Muscle of arm (tissue), 12 donors: ENCODE data around the gene IKZF1. TPM values are rescaled to one million over a fixed set of nuclear protein-coding genes. Genes with fewer than 3 reads are reported as not detected.
"Not testable (repeated sequence)": the region's sequence is repeated elsewhere in the genome, so short reads cannot be mapped to it uniquely, and the experiment has no call there.

Experiments
- DNase-seq: peaks from one replicate; pipeline ENCODE4 v3.0.0-alpha.2; 2013
- polyA plus RNA-seq, 12 donors: library from polyadenylated mRNA; unstranded; fragments of 120-200 nt; gene quantifications; one replicate each; pipeline ENCODE4 v1.2.1, GENCODE V29; 2013; ENCODE audit not compliant: insufficient read length in 12 of 12

Gene IKZF1
- polyA plus RNA-seq, 12 donors: 0.98 to 7.8 (median 1.4) TPM; not detected in 1

- DNase-seq: no peak
Measured at GRCh38 chr7:50332241-50333165, 28.0 kb downstream of the IKZF1 start.

DNA sequence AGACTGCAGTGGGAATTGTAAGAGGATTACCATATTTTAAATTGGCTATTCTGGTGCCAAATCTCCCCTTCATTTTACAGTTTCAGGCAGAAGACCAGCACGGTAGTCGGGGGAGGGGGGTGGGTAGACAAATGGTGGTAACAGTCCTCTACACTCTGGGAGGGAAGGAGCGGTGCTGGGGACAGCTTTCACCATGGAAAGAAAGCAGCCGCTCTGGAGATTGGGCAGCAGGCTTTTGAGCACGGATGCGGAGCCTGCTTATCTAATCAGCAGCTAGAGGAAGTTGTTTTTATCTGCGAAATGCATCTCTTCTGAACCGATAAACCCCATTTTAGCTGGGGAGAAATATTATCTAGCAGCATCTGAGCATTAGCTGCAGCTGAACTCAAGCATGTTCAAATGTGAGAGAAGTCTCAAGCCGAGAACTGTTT, 28.7 kb downstream of the IKZF1 start:
- no peak for DNase-seq

GRCh38 chr7:50334341-50334994, 30.0 kb downstream of the IKZF1 start:
- DNase-seq: no peak

- DNase-seq: no peak
Measured at GRCh38 chr7:50335230-50335794, 30.8 kb downstream of the IKZF1 start.

- DNase-seq: no peak
Measured at GRCh38 chr7:50335795-50336754, 31.6 kb downstream of the IKZF1 start.

- DNase-seq: no peak
Measured at GRCh38 chr7:50336894-50337703, 32.6 kb downstream of the IKZF1 start.

DNA sequence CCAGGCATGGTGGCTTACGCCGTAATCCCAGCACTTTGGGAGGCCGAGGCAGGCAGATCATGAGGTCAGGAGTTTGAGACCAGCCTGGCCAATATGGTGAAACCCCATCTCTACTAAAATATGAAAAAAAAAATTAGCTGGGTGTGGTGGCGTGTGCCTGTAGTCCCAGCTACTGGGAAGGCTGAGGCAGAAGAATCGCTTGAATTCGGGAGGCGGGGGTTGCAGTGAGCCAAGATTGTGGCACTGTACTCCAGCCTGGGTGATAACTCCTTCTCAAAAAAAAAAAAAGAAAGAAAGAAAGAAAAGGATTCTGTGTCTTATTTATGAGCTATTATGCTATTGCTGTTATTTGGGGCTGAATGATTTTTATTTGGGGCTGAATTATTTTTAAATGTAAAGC, 35.0 kb downstream of the IKZF1 start:
- not testable (repeated sequence) for DNase-seq

GRCh38 chr7:50339990-50340500, 35.5 kb downstream of the IKZF1 start:
- DNase-seq: no peak

DNA sequence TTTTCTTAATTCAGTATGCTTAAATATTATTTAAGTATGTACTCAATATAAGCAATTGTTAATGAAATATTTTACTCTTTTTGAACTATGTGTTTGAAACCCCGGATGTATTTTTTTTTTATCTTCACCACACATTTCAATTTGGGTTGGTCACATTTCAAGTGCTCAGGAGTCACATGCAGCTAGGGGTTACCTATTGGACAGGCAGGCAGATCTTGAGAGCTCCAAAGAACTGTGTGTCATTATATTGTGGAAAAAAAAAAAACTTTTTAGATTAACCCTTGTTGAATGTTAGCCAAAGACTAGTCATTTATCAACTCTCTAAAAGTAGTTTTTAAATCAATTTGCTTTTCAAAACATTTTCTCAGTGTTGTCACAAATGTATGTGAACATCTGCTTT, 37.2 kb downstream of the IKZF1 start:
- DNase-seq: no peak

GRCh38 chr7:50342616-50343114, 38.1 kb downstream of the IKZF1 start:
- no peak for DNase-seq

- DNase-seq: no peak
Measured at GRCh38 chr7:50346545-50347497, 42.3 kb downstream of the IKZF1 start.

DNA sequence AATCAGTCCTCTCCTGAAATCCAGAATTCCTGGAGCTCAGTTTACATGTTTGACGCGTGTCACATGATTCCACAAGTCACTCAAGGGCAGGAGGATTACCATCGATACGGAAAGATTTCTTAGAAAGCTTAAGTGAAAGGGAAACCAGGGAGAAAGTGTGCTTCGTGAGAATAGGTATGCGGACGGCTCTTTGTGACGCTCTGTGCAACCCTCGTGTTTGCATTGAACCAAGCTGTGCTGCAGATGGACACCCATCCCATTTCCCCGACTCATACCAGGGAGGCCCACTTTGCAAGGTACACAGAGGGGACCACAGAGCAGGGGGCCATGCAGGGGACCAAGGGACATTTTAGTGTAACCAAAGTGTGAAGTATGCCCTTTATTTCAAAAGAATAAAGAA, 43.2 kb downstream of the IKZF1 start:
- no peak for DNase-seq

DNA sequence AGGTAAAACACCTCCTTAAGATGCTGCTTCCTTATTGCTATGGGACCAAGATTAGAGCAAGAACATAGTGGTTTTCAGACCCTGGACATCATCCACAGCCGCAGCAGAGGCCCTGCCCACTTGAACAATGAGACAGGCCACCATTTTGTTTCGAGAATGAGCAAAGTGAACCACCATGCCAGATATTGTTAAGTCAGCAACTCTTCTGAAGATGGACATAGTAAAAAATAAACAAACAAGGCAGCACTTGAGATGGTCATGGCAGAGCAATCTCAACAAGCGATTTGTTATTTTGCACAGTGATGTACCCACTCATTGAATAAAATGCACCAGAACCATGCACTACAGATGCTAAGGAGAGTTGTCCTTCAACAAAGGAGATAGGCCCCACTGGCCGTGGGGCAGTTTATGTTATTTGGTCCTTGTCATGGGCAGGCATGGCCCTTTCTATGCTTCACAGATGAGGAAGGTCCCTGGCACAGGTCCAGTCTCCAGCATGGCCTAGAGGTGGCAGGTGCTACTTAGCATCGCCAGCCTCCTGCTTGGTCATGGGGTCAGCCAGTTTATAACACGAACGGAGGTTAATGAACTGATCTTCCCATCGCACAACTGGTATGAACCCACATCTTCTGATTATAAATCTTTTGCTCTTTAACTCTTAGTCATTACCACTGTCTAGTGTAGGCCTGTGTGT, 44.1 kb downstream of the IKZF1 start:
- no peak for DNase-seq

- DNase-seq: no peak
Measured at GRCh38 chr7:50349399-50349798, 44.9 kb downstream of the IKZF1 start.

DNA sequence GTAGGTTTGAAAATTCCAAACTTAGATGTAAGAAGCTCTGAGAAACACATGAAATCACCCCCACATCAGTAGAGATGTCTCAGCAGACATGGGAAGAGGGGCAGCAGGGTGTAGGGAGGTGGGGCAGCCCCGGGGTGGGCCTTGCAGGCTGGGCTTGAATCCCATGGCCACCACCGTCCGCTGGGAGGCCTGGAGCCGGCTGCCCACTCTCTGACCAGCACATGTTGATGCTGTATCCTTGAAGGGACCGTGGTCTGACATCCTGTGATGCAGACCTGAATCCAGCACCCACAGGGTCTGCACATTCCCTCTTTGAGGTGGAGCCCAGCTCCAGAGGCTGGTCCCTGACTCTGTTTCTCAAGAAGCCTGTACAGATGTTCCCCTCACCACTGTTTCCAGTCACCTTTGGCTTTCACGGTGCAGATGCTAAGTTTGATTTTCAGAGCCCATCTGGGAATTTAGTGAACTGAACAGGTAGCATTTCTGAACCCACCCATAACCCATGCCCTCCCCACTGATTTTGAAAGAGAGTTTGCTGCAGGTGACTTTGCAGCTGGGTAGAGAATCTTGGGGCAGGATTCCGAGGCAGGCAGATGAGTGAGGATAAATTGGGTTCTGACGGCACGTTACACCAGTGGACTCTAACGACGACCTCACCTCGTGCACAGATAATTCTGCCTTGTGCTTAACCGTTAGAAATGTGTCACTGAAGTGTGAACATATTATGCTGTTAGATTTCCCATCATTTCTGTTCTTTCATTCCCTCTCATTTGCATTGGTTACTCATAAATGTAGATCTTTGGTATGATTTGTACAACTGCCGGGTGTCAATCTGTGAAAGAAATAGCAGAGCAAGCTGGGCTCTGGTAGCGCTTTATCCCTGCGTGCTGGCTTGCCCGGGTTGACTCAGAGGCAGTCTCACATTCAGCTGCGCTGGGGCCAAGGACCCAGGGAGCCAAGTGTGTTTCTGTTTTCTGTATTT, 45.7 kb downstream of the IKZF1 start:
- peak; percentile 25 for DNase-seq

DNA sequence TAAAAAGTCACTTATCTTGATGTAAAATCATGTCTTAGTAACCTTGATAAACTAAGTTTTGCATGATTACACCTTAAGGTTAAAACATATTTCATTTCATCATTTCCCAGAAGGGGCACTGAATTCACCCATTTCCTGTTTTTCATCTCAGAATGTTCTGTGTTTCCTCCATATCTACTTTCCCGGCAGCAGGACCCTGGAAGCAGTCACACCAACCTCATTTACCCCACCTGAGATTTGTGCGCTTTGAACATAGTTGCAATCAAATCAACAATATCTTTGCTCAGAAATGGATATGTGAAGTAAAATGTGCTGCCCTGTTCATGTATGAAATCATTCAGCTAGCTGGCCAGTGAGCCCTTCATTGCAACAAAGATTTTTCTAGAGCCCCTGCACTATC, 46.8 kb downstream of the IKZF1 start:
- no peak for DNase-seq

DNA sequence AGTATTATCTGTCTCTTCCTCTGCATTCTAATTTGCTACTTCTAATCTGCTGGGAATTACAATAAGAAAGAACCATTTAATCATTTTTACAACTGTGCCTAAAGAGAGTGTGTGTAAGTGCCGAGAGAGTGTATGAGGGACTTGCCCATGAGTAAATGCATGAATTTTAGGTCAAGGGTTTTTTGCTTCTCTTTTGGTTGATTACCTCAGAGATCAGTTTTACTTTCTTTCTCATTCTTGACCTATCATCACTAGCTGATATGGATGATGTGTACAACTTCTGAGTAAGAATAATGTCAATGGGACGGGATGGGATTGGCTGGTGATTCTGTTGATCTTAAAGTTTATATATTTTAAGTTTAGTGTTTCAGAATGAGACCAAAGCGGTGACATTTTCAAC, 47.8 kb downstream of the IKZF1 start:
- DNase-seq: no peak
